GM10248 (cell line): Measurements from ENCODE around the gene SPRR2D.

ENCODE experiments used
- CTCF ChIA-PET: fragments of 300-600 bp; sonication (Branson Sonifier 250); formaldehyde crosslinking; extraction: SDS; loops from one replicate; lab custom pipeline; 2021; ENCODE audit warnings: antibody characterized with exemption; lab: Yijun Ruan, JAX
- POLR2A ChIA-PET: fragments of 350-650 bp; sonication (Branson Sonifier 250); formaldehyde crosslinking; extraction: SDS; loops from one replicate; lab custom pipeline; 2020; ENCODE audit warnings: antibody characterized with exemption; lab: Yijun Ruan, JAX
- DNase-seq: peaks from one replicate; pipeline ENCODE4 v3.0.0; 2012; ENCODE audit errors: extremely low spot score
- CTCF ChIP-seq: IDR thresholded peaks from 2 replicates; pipeline ENCODE4 v1.5.1; 2012; ENCODE audit warnings: mild to moderate bottlenecking, low read depth; ENCODE audit errors: extremely low read depth, missing control alignments, control extremely low read depth

The SPRR2D gene

GRCh38 chr1:153040950-153041631 is at the start of gene SPRR2D:
SPRR2D (minus strand) TSS chr1:153041120; CDS start chr1:153040346, 774 bp downstream.
- DNase-seq: no peak
- TF ChIP-seq CTCF: no peak
- POLR2A ChIA-PET: no interaction called here
- CTCF ChIA-PET: interaction anchor here (1.0 kb wide), 1 partner anchor 10 kb away, joined by 4 read pairs; no protein-coding TSS in a partner anchor

- TF ChIP-seq CTCF: no peak
- CTCF ChIA-PET: interaction anchor here (0.8 kb wide), 1 partner anchor 11 kb away, joined by 3 read pairs; no protein-coding TSS in a partner anchor
- no peak for DNase-seq
- POLR2A ChIA-PET: no interaction called here
These were observed 46.7 kb upstream of the SPRR2D start for GRCh38 chr1:153087652-153088051.

GRCh38 chr1:153081736-153082135 is 40.8 kb upstream of the SPRR2D start:
- POLR2A ChIA-PET: no interaction called here
- DNase-seq: no peak
- no peak for TF ChIP-seq CTCF
- CTCF ChIA-PET: no interaction called here

GRCh38 chr1:153072806-153073726 is 32.1 kb upstream of the SPRR2D start:
- ChIA-PET POLR2A (no interaction called here), CTCF (interaction anchor here (2.9 kb wide), 1 partner anchor 15 kb away, joined by 6 read pairs; no protein-coding TSS in a partner anchor)
- no peak for DNase-seq
- TF ChIP-seq CTCF: no peak

- POLR2A ChIA-PET: no interaction called here
- CTCF ChIA-PET: interaction anchor here (1.2 to 1.6 kb wide), 2 partner anchors 13 to 121 kb away, joined by 3 to 4 read pairs; partner anchors contain the start of gene SPRR2A
- no peak for DNase-seq
- TF ChIP-seq CTCF: no peak
These were observed 30.6 kb upstream of the SPRR2D start, which contains the start of gene SPRR2B for GRCh38 chr1:153071511-153071910. SPRR2B (minus strand) TSS chr1:153071611; CDS start chr1:153070839, 772 bp downstream.

- DNase-seq: no peak
- no peak for TF ChIP-seq CTCF
- CTCF ChIA-PET: interaction anchor here (1.3 to 1.6 kb wide), 2 partner anchors 19 to 123 kb away, joined by 3 to 4 read pairs; no protein-coding TSS in a partner anchor
- POLR2A ChIA-PET: no interaction called here
These were observed 29.3 kb upstream of the SPRR2D start for GRCh38 chr1:153070243-153070642.
